Esophagus (tissue), 2 donors: Measurements from ENCODE around the gene PNPO. TPM values are rescaled to one million over a fixed set of nuclear protein-coding genes. Genes with fewer than 3 reads are reported as not detected.

Source experiments
- H3K27ac ChIP-seq, 2 donors: one replicate each; pipeline ENCODE4 v1.5.1; 2013; ENCODE audit warnings: low read depth in 2 of 2, mild to moderate bottlenecking in 2 of 2, inconsistent platforms in 1 of 2, low read length in 1 of 2, moderate library complexity in 1 of 2
- H3K27me3 ChIP-seq, 2 donors: one replicate each; pipeline ENCODE4 v1.6.1; 2013; ENCODE audit warnings: low read length in 2 of 2, control low read depth in 1 of 2, mild to moderate bottlenecking in 1 of 2; ENCODE audit not compliant: insufficient read depth in 2 of 2, control insufficient read depth in 1 of 2
- H3K36me3 ChIP-seq, 2 donors: one replicate each; pipeline ENCODE4 v1.6.1; 2013; ENCODE audit warnings: low read length in 1 of 2; ENCODE audit not compliant: control insufficient read depth in 2 of 2, insufficient read depth in 2 of 2
- H3K4me1 ChIP-seq, 2 donors: one replicate each; pipeline ENCODE4 v1.6.1; 2013; ENCODE audit warnings: low read length in 1 of 2; ENCODE audit not compliant: control insufficient read depth in 2 of 2, insufficient read depth in 2 of 2
- H3K4me3 ChIP-seq, 2 donors: one replicate each; pipeline ENCODE4 v1.5.1; 2013; ENCODE audit warnings: low read length in 2 of 2, mild to moderate bottlenecking in 2 of 2, low read depth in 1 of 2, moderate library complexity in 1 of 2
- H3K9me3 ChIP-seq, 2 donors: one replicate each; pipeline ENCODE4 v1.6.1; 2013; ENCODE audit warnings: mild to moderate bottlenecking in 2 of 2, low read depth in 1 of 2, low read length in 1 of 2, moderate library complexity in 1 of 2; ENCODE audit not compliant: control insufficient read depth in 2 of 2, insufficient read depth in 1 of 2
- WGBS, 2 donors: extraction: QIAGEN DNeasy Blood & Tissue Kit; methylation state at CpG; one replicate each; pipeline ENCODE4 v1.1.7; 2013; 5-methylcytosine and 5-hydroxymethylcytosine counted together
- polyA plus RNA-seq, 2 donors: library from polyadenylated mRNA; stranded (reverse); fragments of 200-250 nt; gene quantifications; one replicate each; pipeline ENCODE4 v1.2.3, GENCODE V29; 2013
- donor health status: healthy with polysubstance abuse.
- donor health status: Bipolar disorder and iron deficiency.

The PNPO gene
- polyA plus RNA-seq, 2 donors, result 9.5 to 9.6 TPM

DNA sequence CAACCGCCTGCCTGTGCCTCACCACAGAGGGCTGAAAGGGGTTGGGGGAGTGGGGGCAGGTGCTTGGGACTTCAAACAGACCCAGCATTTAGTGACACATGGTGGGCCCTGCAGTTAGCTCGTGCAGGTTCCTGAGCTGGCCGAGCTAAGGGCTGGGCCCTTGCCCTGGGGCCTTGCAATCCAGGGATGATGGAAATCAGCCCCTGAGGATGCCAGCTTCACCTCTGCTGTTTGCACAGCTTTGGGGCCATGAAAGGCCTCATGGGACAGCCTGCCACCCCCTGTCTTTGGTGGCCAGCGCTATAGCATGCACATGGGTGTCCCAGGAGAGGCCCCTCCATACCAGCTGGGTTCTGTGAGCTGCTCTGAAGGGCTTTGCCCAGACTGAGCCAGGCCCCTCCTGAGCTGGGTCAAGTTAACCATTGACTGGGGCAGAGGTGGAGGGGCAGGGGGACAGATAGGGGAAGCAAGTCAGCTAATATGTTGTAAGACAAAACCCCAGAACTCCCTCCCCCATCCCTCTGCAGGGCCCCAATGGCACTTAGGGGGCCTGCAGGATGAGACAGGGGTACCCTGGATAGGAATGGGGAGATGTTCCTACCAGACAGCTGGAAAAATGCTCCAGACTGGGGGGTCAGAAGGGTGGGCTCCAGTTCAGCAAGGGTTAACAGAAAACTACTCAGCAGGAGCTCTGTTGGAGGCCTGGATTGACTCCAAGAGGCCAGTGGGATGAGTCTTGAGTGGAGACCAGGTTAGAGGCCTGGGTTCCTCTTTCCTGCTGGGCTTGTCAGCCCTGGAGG is 15.6 kb downstream of the PNPO start:
- no peaks in the 10 kb centered on the region for H3K36me3 ChIP-seq
- WGBS, 2 donors, result 58 to 65% methylated on average over 4 of the region's 4 CpGs
- H3K27ac ChIP-seq, result peak overlapping the region; percentile 83 to 88

DNA sequence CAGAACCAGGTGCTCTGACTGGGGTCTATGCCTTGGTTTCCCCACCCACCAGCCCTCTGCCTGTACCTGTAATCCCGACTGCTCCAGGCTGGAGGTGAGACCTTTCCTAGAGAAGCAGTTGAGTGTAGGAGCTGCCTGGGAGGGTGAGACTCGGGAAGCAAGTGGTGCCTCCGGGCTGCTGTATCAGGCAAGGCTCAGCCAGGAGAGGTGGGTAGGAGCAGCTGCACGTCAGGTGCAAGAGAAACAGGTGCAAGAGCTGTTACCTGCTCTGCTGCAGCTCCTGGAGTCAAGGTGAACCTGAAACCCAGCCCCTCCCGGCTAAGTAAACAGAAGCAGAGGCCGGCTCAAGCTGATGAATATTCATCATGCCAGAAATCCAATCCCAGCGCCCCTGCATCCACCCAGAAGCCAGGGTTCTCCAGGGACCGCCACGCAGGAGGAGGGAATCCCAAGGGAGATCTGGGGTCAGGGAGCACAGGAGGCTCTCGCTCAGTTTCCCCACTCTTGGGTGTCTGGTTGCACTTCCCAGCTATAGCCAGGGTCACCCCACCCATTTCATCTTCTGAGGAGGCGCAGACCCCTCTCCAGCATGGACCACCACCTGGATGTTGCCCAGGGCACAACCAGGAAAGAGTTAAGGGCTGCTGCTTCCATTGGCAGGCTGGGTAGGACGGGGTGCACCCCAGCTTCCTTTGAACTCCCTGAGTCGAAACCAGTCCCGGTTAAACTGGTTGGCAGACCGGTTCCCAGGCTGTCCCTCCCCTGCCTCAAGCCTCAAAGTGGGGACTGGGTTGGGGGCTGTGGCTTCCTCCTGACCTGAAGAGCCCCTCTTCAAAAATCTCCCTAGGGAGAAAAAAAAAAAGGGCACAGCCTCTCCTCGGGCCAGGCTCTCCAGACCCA is 16.5 kb downstream of the PNPO start, which contains the start of gene PRR15L:
Gene PRR15L, minus strand, starts transcription at position 293 of the 900 bp plus-strand sequence. CDS start 4,649 bp downstream, outside the sequence.
- 29 to 37% methylated on average over 16 of the region's 16 CpGs for WGBS, 2 donors
- Histone ChIP-seq H3K27me3 (no peaks in the 10 kb centered on the region), H3K36me3 (no peaks in the 10 kb centered on the region), H3K4me3 (peak within 1 kb of the TSS; percentile 40 to 50), H3K27ac (peak within 1 kb of the TSS; percentile 83 to 88), H3K9me3 (no peaks in the 10 kb centered on the region), H3K4me1 (peaks cover 2 to 18% of the 10 kb centered on the region in 2 donors)

More for the DNA sequence above, 15.6 kb downstream of the PNPO start:
- peaks cover 2 to 18% of the 10 kb centered on the region in 2 donors for H3K4me1 ChIP-seq
- H3K4me3 ChIP-seq, result peak overlapping the region; percentile 40 to 50
- no peaks in the 10 kb centered on the region for H3K9me3 ChIP-seq
- no peaks in the 10 kb centered on the region for H3K27me3 ChIP-seq

DNA sequence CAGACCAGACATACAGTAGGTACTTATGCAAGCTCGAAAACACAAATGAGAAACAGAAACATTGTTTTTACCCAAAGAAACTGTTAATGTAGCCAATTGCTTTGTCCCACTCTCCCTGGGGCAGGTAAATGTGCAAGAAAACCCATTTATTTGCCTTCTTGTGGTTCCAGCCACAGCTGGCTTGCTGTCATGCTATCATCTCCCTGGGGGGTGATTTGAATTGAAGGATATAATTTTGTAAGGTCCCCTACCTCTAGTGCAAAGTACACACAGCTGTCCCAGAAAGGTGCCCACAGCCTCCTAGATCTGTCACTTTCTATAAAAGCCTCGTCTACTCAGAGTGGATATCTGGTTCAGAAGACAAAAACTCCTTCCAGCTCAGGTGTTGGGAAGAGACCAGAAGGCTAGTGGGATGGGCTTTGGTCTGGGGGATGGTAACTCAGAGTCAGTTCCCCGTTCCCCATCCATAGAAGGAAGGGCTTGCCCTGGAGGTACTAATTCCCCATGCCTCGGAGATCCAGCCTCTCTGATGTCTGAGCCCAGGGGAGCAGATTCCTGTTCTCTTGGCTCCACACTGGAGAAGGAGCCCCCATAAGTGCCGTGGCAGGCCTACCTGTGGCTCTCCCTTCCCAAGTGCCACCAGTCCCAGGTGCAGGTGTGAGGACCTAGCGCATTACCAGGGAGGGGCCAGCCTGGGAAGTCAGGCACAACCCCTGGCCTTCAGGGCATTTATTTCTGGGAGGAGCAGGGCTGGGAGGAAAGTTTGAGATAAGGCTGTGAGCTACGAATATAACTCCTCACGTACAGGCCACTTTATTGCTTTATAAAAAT is 18.7 kb downstream of the PNPO start:
- Histone ChIP-seq H3K4me3 (no peak overlapping the region), H3K27ac (no peak overlapping the region)

DNA sequence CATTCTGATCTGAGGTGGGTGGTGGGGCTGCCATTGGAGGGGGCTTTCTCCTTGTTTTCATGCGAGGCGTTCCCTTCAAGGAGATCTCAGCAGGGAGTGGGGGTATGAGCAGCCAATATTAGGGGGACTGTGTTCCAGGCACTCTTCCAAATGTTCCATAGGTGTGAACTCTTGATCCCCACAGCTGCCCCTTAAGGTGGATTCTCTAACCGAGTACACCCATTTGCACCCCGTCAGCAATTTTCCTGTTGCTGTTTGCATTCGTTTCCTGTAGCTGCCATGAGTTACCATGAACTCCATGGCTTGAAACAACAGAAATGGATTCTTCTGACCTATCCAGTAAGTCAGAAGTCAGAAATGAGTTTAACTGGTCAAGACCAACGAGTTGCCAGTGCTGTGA is 20.0 kb downstream of the PNPO start:
- Histone ChIP-seq H3K4me1 (peaks cover 2 to 10% of the 10 kb centered on the region in 2 donors), H3K27ac (no peak overlapping the region), H3K4me3 (no peak overlapping the region), H3K9me3 (no peaks in the 10 kb centered on the region), H3K36me3 (no peaks in the 10 kb centered on the region), H3K27me3 (no peaks in the 10 kb centered on the region)
- 87 to 94% methylated on average over 6 of the region's 6 CpGs for WGBS, 2 donors

More for the DNA sequence above, 18.7 kb downstream of the PNPO start:
- no peaks in the 10 kb centered on the region for H3K9me3 ChIP-seq
- peaks cover 2 to 10% of the 10 kb centered on the region in 2 donors for H3K4me1 ChIP-seq
- no peaks in the 10 kb centered on the region for H3K36me3 ChIP-seq
- H3K27me3 ChIP-seq, result no peaks in the 10 kb centered on the region
- WGBS, 2 donors, result 52 to 64% methylated on average over 8 of the region's 8 CpGs

DNA sequence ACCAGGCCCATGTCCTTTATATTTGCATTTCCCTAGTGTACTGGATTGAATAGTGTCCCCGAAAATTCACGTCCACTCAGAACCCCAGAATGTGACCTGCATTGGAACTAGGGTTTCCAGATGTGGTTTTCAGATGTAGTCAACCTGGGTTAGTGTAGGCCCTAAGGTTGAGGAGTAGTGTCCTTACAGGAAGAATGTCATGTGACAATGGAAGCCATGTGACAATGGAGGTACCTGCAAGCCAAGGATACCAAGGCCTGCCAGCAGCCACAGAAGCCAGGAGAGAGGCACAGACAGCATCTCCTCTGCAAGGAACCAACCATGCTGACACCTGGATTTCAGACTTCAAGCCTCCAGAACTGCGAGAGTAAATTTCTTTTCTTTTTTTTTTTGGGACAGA is 21.5 kb downstream of the PNPO start:
- Histone ChIP-seq H3K27ac (no peak overlapping the region), H3K4me3 (no peak overlapping the region), H3K4me1 (peaks cover 2 to 18% of the 10 kb centered on the region in 2 donors), H3K9me3 (no peaks in the 10 kb centered on the region), H3K27me3 (no peaks in the 10 kb centered on the region), H3K36me3 (no peaks in the 10 kb centered on the region)
- 78 to 93% methylated on average over 3 of the region's 3 CpGs for WGBS, 2 donors

DNA sequence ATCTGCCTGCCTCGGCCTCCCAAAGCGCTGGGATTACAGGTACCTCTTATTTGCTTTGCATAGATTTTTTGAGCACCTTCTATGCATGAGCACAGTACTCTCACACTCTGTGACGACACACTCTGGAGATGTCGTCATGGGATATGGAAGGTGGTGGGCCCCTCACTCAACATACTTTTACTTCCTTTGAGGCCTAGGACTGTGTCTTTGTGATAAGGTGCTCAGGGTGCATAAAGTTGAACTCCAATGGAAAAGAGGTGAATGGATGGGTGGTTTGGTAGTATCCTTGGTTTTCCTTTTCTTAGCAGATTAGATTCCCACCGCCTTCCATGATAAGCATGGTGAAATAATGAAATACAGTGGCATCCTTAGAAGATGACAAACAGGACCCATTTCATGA is 23.5 kb downstream of the PNPO start:
- WGBS, 2 donors, result 95 to 96% methylated on average over 5 of the region's 5 CpGs

DNA sequence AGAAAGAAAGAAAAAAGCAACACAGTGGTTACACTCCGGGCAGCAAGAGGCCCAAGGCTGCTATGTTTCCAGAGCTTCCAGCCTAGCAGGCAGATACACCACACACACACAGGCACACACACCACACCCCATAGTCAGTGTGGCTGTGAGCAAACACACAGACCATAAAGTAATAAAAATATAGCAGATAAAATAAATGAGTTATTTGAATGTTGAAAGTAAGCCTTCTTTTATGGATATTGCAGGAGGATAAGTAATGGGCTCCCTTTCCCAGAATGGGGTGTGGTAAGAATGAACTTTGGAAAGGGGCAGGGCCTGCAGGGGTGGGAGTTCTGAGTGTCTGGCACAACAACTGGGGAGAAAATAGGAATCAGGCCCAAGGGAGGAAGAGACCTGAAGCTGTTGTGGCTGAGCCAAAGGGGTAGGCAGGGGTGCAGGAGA is 24.7 kb downstream of the PNPO start:
- no peaks in the 10 kb centered on the region for H3K36me3 ChIP-seq
- 13 to 27% methylated on average over 1 of the region's 1 CpG for WGBS, 2 donors
- peak overlapping the region; percentile 20 to 60 for H3K27ac ChIP-seq
- no peaks in the 10 kb centered on the region for H3K27me3 ChIP-seq
- peaks cover 0 to 14% of the 10 kb centered on the region in 2 donors for H3K4me1 ChIP-seq
- H3K4me3 ChIP-seq, result no peak overlapping the region
- no peaks in the 10 kb centered on the region for H3K9me3 ChIP-seq

More for the DNA sequence above, 23.5 kb downstream of the PNPO start:
- Histone ChIP-seq H3K4me1 (peaks cover 2 to 12% of the 10 kb centered on the region in 2 donors), H3K27ac (no peak overlapping the region), H3K27me3 (no peaks in the 10 kb centered on the region), H3K36me3 (no peaks in the 10 kb centered on the region), H3K4me3 (no peak overlapping the region), H3K9me3 (no peaks in the 10 kb centered on the region)

DNA sequence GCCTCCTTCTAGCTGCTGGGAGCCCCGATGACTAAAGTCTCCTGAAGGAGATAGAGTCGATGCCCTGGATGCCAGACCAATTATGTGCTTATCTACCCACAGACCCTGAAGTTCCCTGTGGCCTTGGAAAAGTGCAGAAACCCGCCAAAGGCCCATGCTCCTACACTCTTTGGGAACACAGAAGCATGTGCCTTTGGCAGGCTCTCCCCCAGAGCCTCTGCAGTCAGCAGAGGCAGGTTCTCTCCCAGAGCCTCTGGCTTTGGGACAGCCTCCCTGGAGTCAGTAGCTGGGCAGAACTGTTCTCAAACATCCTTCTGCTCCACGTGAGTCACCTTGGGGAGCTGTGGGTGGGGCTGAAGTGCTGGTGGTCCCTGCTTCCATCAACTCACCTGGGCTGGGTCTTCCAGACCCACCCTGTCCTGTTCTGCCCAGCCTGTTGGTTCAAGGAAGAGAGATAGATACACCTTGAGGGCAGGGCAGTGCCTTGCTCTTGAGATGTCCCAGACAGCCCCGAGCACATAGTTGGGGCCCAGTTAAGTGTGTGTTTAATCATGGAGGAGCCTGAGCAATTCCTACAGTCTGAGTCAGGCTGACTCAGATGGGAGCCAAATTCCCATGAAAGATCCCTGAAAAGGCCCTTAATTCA is 26.4 kb downstream of the PNPO start:
- no peaks in the 10 kb centered on the region for H3K9me3 ChIP-seq

More for the DNA sequence above, 26.4 kb downstream of the PNPO start:
- Histone ChIP-seq H3K27ac (peak overlapping the region; percentile 50 to 60), H3K4me1 (peaks cover 0 to 14% of the 10 kb centered on the region in 2 donors), H3K4me3 (no peak overlapping the region), H3K36me3 (no peaks in the 10 kb centered on the region), H3K27me3 (no peaks in the 10 kb centered on the region)
- WGBS, 2 donors, result 36 to 45% methylated on average over 5 of the region's 5 CpGs
